HepG2 (cell line): ENCODE results near the gene NRG2.

ENCODE experiments used
- EP300 ChIP-seq, 3 experiments: sonication (generic) in 1 of 3; formaldehyde crosslinking in 1 of 3; IDR thresholded peaks; 2 replicates each; pipeline versions ENCODE4 v1.5.1 to v1.6.1; 2011 to 2020; ENCODE audit warnings: low read depth in 2 of 3, low read length in 2 of 3, borderline replicate concordance in 1 of 3, improper control_type of control experiment in 1 of 3, mild to moderate bottlenecking in 1 of 3, missing genetic modification reagents in 1 of 3, moderate library complexity in 1 of 3
- HBP1 ChIP-seq: IDR thresholded peaks from 2 replicates; pipeline ENCODE4 v1.6.1; 2016; ENCODE audit warnings: low read depth, control low read depth
- MAFK ChIP-seq, 2 experiments: IDR thresholded peaks in 1 of 2; conservative IDR thresholded peaks in 1 of 2; 2 replicates each; pipeline ENCODE4 v1.6.1; 2011; ENCODE audit warnings: improper control_type of control experiment in 2 of 2, low read length in 2 of 2
- NFYB ChIP-seq: sonication (generic); formaldehyde crosslinking; IDR thresholded peaks from 2 replicates; pipeline ENCODE4 v1.4.0; 2020; ENCODE audit warnings: missing genetic modification reagents
- ZNF121 ChIP-seq: sonication (generic); formaldehyde crosslinking; IDR thresholded peaks from 2 replicates; pipeline ENCODE4 v1.5.0; 2020; ENCODE audit warnings: mild to moderate bottlenecking, missing genetic modification reagents
- ZNF362 ChIP-seq: sonication (generic); formaldehyde crosslinking; IDR thresholded peaks from 2 replicates; pipeline ENCODE4 v1.4.0; 2020; ENCODE audit warnings: missing genetic modification reagents, mild to moderate bottlenecking, borderline replicate concordance

GRCh38 chr5:140042393-140042642 lies 781 bp downstream of the NRG2 start:
- TF ChIP-seq HBP1 (no peak), ZNF121 (CRISPR knock-in tag) (no peak), EP300 (IDR thresholded peaks at IDR 0.05; ENCODE audit: low read depth in 2 of 2, low read length in 2 of 2) (no peak), EP300 (CRISPR knock-in tag; IDR thresholded peaks at IDR 0.05; ENCODE audit: borderline replicate concordance) (no peak), ZNF362 (CRISPR knock-in tag) (no peak), NFYB (CRISPR knock-in tag) (no peak), MAFK (conservative IDR thresholded peaks at IDR 0.05 in 1 of 2, IDR thresholded peaks at IDR 0.05 in 1 of 2; ENCODE audit: low read length in 2 of 2) (no peak)
